HepG2 (cell line): ENCODE data around the gene ERBB4. TPM values are rescaled to one million over a fixed set of nuclear protein-coding genes. Genes with fewer than 3 reads are reported as not detected.

ENCODE experiments used
- ATAC-seq: fragments of 200-7000 bp; cut with Tn5 transposase; 3 replicates; pipeline ENCODE4 v1.9.1; 2020; ENCODE audit warnings: mild to moderate bottlenecking, moderate library complexity
- BruUV-seq: library from RNA; stranded (reverse); fragments of 400-500 nt; replicated peaks from 2 replicates; lab custom pipeline; 2021; lab: Mats Ljungman, UMichigan
- CTCF ChIA-PET: fragments of 300-600 bp; formaldehyde crosslinking; extraction: SDS; loops from one replicate; lab custom pipeline; 2021; ENCODE audit warnings: low total read pairs, inconsistent platforms, low intra/inter-chr PET ratio; lab: Yijun Ruan, JAX
- POLR2A ChIA-PET: fragments of 350-600 bp; sonication (Branson Sonifier 250); formaldehyde crosslinking; loops from one replicate; lab custom pipeline; 2020; ENCODE audit warnings: antibody characterized with exemption, inconsistent platforms; lab: Yijun Ruan, JAX
- DNase-seq: peaks from one replicate; pipeline ENCODE4 v3.0.0-alpha.2; 2015; ENCODE audit warnings: low spot score
- FAIRE-seq: peaks from 3 replicates; lab custom pipeline; 2011; peaks lifted over from hg19 to GRCh38; lab: Jason Lieb, UNC
- H2AFZ ChIP-seq: one replicate; pipeline ENCODE4 v1.6.1; 2011; ENCODE audit warnings: low read length, inconsistent platforms
- H3K27ac ChIP-seq: fragments of 300-600 bp; 3 replicates; pipeline ENCODE4 v1.8.0; 2011; ENCODE audit warnings: mixed run types, mild to moderate bottlenecking, mixed read lengths, low read length, inconsistent platforms; ENCODE audit not compliant: insufficient read depth; ENCODE audit errors: extremely low read length
- H3K27me3 ChIP-seq, 2 experiments: fragments of 200-600 bp in 1 of 2; 2 replicates in 1 of 2; 3 replicates in 1 of 2; pipeline versions ENCODE4 v1.6.0 to v1.8.0; 2011; ENCODE audit warnings: low read length in 2 of 2, mild to moderate bottlenecking in 2 of 2, moderate library complexity in 2 of 2, inconsistent platforms in 1 of 2; ENCODE audit not compliant: insufficient read depth in 2 of 2, control insufficient read depth in 1 of 2
- H3K36me3 ChIP-seq, 2 experiments: fragments of 200-600 bp in 1 of 2; replicated peaks in 1 of 2; 2 replicates in 1 of 2; 3 replicates in 1 of 2; pipeline versions ENCODE4 v1.5.1 to v1.8.0; 2011; ENCODE audit warnings: low read length in 2 of 2, inconsistent platforms in 1 of 2; ENCODE audit not compliant: insufficient read depth in 2 of 2, control insufficient read depth in 1 of 2
- H3K4me1 ChIP-seq: 2 replicates; pipeline ENCODE4 v1.5.1; 2012; ENCODE audit warnings: low read length, inconsistent platforms; ENCODE audit not compliant: insufficient read depth
- H3K4me2 ChIP-seq: 2 replicates; pipeline ENCODE4 v1.6.0; 2011; ENCODE audit warnings: low read depth, low read length, inconsistent platforms
- H3K4me3 ChIP-seq, 3 experiments: fragments of 200-600 bp in 1 of 3; sonication (generic), shearing (Covaris generic) in 1 of 3; replicated peaks in 1 of 3; 2 replicates each; pipeline ENCODE4 v1.5.1; 2011 to 2016; ENCODE audit warnings: low read length in 3 of 3, inconsistent platforms in 2 of 3, low read depth in 2 of 3, mild to moderate bottlenecking in 2 of 3, control low read depth in 1 of 3, mixed read lengths in 1 of 3; ENCODE audit not compliant: insufficient read depth in 1 of 3
- H3K79me2 ChIP-seq: one replicate; pipeline ENCODE4 v1.6.1; 2011; ENCODE audit warnings: low read length, inconsistent platforms; ENCODE audit not compliant: insufficient read depth
- H3K9ac ChIP-seq: 2 replicates; pipeline ENCODE4 v1.6.0; 2011; ENCODE audit warnings: mild to moderate bottlenecking, low read depth, low read length, inconsistent platforms; ENCODE audit not compliant: insufficient read depth
- H3K9me3 ChIP-seq: 2 replicates; pipeline ENCODE4 v1.5.1; 2012; ENCODE audit warnings: mild to moderate bottlenecking, low read length
- H4K20me1 ChIP-seq: 2 replicates; pipeline ENCODE4 v1.6.0; 2011; ENCODE audit warnings: inconsistent platforms, mild to moderate bottlenecking, low read length, moderate library complexity; ENCODE audit not compliant: insufficient read depth
- BRD4 ChIP-seq: sonication (generic); formaldehyde crosslinking; IDR thresholded peaks from 2 replicates; pipeline ENCODE4 v1.4.0; 2020; ENCODE audit warnings: missing genetic modification reagents
- DMAP1 ChIP-seq: IDR thresholded peaks from 2 replicates; pipeline ENCODE4 v1.6.1; 2016
- KLF6 ChIP-seq: IDR thresholded peaks from 2 replicates; pipeline ENCODE4 v1.8.0; 2016; ENCODE audit warnings: missing biosample characterization, missing genetic modification reagents
- NFE2L1 ChIP-seq: sonication (generic); formaldehyde crosslinking; IDR thresholded peaks from 2 replicates; pipeline ENCODE4 v1.4.0; 2020; ENCODE audit warnings: missing genetic modification reagents, mild to moderate bottlenecking, borderline replicate concordance
- NR2F1 ChIP-seq, 2 experiments: fragments of 450-650 bp in 1 of 2; formaldehyde crosslinking in 1 of 2; IDR thresholded peaks; 2 replicates each; pipeline versions ENCODE4 v1.5.0 to v1.6.1; 2016 to 2020; ENCODE audit warnings: mild to moderate bottlenecking in 1 of 2, missing compliant biosample characterization in 1 of 2, missing genetic modification reagents in 1 of 2, moderate library complexity in 1 of 2
- RBM39 ChIP-seq: fragments of 200-400 bp; formaldehyde crosslinking; IDR thresholded peaks from one replicate; pipeline ENCODE4 v1.6.1; 2018; ENCODE audit warnings: antibody characterized with exemption, mild to moderate bottlenecking, low read depth, low read length; ENCODE audit not compliant: poor library complexity, severe bottlenecking
- SAP130 ChIP-seq: IDR thresholded peaks from 2 replicates; pipeline ENCODE4 v1.6.1; 2016; ENCODE audit warnings: low read depth
- TSC22D2 ChIP-seq: sonication (generic); formaldehyde crosslinking; IDR thresholded peaks from 2 replicates; pipeline ENCODE4 v1.5.1; 2020; ENCODE audit warnings: missing genetic modification reagents, mild to moderate bottlenecking, borderline replicate concordance
- ZKSCAN1 ChIP-seq: fragments of 150-350 bp; IDR thresholded peaks from 2 replicates; pipeline ENCODE4 v1.6.1; 2014; ENCODE audit warnings: low read length
- ZNF432 ChIP-seq: sonication (generic); formaldehyde crosslinking; IDR thresholded peaks from 2 replicates; pipeline ENCODE4 v1.5.0; 2020; ENCODE audit warnings: missing genetic modification reagents, mild to moderate bottlenecking, borderline replicate concordance
- ZNF777 ChIP-seq: sonication (generic); formaldehyde crosslinking; IDR thresholded peaks from 2 replicates; pipeline ENCODE4 v1.4.0; 2020; ENCODE audit warnings: missing genetic modification reagents
- WGBS: methylation state at CpG from one replicate; pipeline ENCODE4 v1.1.6; 2017; ENCODE audit warnings: low lambda C conversion rate; 5-methylcytosine and 5-hydroxymethylcytosine counted together
- in situ Hi-C: cut with HindIII; loops from 2 replicates; pipeline ENCODE4 v1.10.0; 2017; ENCODE audit warnings: low pct_unique_long_range_greater_than_20kb; ENCODE audit not compliant: extremely low pct_ligation_motif_present
- intact Hi-C: fragments of 100-400 bp; cut with micrococcal nuclease; formaldehyde crosslinking; loops from one replicate; pipeline ENCODE4 v1.10.0; 2022; ENCODE audit not compliant: unreplicated experiment
- polyA plus RNA-seq, 8 experiments: library from polyadenylated mRNA; depleted of rRNA in 3 of 8; stranded (reverse) in 7 of 8; unstranded in 1 of 8; fragments of >200 nt; fragmentation: Illumina TruSeq in 4 of 8; extraction: Trizol in 4 of 8; gene quantifications; 2 replicates each; pipeline versions ENCODE4 v1.2.1 to v1.2.3, GENCODE V29; 2011 to 2016; ENCODE audit warnings: low read depth in 4 of 8, missing spikeins in 1 of 8, mixed read lengths in 1 of 8; ENCODE audit not compliant: insufficient read depth in 1 of 8
- total RNA-seq, 5 experiments: library from RNA; depleted of rRNA; stranded (reverse); fragments of >200 nt; fragmentation: Illumina TruSeq; extraction: Trizol; gene quantifications; 2 replicates each; pipeline ENCODE4 v1.2.3, GENCODE V29; 2016; ENCODE audit warnings: low read depth in 1 of 5
- TF ChIP-seq, protein P1 (sequence below): sonication (generic); formaldehyde crosslinking; IDR thresholded peaks from 2 replicates; pipeline ENCODE4 v1.4.0; 2020; ENCODE audit warnings: missing genetic modification reagents, borderline replicate concordance
- TF ChIP-seq, protein P2 (sequence below): sonication (generic); formaldehyde crosslinking; IDR thresholded peaks from 2 replicates; pipeline ENCODE4 v1.4.0; 2020; ENCODE audit warnings: mild to moderate bottlenecking, missing genetic modification reagents
- TF ChIP-seq, protein P3 (sequence below): sonication (generic); formaldehyde crosslinking; IDR thresholded peaks from 2 replicates; pipeline ENCODE4 v1.5.0; 2020; ENCODE audit warnings: missing genetic modification reagents

Gene ERBB4
- total and polyA plus RNA-seq, 2 of the 13 experiments (the other 11 are each of a cell fraction or from before 2014, with no cell fraction given), result not detected

DNA sequence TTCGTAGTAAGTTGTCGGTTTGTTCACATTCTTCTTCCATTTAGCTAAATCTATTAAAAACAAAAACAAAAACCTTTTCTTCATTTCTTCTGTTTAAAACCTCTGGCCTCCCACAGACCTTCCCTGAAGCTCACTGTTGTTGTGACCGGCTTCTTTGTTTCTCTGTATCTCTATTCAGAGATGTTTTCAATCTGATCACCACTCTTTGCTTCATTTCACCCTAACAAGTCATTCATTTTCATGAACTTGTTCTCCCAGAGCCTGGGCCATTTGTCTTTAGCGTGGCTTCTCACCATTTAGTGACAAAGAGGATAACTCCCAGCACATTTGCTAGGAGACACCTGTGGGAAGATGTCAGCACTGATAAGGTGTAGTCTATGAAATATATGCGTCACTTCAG lies 794.2 kb downstream of the ERBB4 start:
- ATAC-seq (no peak), DNase-seq (no peak), FAIRE-seq (no peak)
- intact Hi-C loops (loop anchor here (2.0 to 10.0 kb wide), 2 partner anchors 260 to 404 kb away; no protein-coding TSS in a partner anchor), in situ Hi-C loops (no loop called here)
- Histone ChIP-seq H3K27me3 (no peaks in the 10 kb centered on the region), H3K27ac (no peak overlapping the region), H4K20me1 (no peaks in the 10 kb centered on the region), H3K79me2 (no peaks in the 10 kb centered on the region), H3K9ac (no peak overlapping the region), H2AFZ (no peak overlapping the region), H3K36me3 (no peaks in the 10 kb centered on the region), H3K9me3 (no peaks in the 10 kb centered on the region), H3K4me3 (no peak overlapping the region), H3K4me1 (no peaks in the 10 kb centered on the region), H3K4me2 (no peak overlapping the region)
- CTCF ChIA-PET, result interaction anchor here (1.5 to 2.8 kb wide), 2 partner anchors 820 to 824 kb away, joined by 3 to 34 read pairs; no protein-coding TSS in a partner anchor
- WGBS, result 10% methylated on average over 5 of the region's 5 CpGs
- POLR2A ChIA-PET, result no interaction called here
- no peak for TF ChIP-seq ZKSCAN1
- TF ChIP-seq ZNF432 (CRISPR knock-in tag), result no peak
- TF ChIP-seq BRD4, result no peak
- no peak for TF ChIP-seq KLF6 (CRISPR knock-in tag)
- no TSS peak for BruUV-seq

DNA sequence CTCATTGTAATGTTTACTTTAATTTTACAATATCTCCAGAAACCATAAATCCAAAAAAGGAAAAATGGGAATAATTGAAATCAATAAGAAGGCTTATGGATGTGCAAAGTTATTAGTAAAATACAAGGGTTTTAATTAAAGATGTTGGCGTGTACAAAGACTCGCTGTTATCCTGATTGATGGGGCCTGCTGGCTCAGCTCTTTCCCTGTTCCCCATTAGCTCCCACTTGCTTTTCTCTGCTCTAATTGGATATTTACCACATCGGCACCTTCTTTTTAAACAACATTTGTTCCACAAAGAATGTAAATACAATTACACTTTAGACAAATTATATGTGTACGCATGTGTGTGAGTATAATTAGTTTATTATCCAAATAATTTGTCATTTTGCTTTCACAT lies 796.6 kb downstream of the ERBB4 start:
- Histone ChIP-seq H3K9me3 (no peaks in the 10 kb centered on the region), H3K27me3 (no peaks in the 10 kb centered on the region), H3K27ac (no peak overlapping the region), H3K4me3 (no peak overlapping the region), H3K9ac (no peak overlapping the region), H3K4me2 (no peak overlapping the region), H3K36me3 (no peaks in the 10 kb centered on the region), H4K20me1 (no peaks in the 10 kb centered on the region), H3K4me1 (no peaks in the 10 kb centered on the region), H3K79me2 (no peaks in the 10 kb centered on the region), H2AFZ (no peak overlapping the region)
- intact Hi-C loops, result loop anchor here (10.0 kb wide), 1 partner anchor 263 kb away; no protein-coding TSS in a partner anchor
- WGBS, result 4% methylated on average over 4 of the region's 4 CpGs
- DNase-seq, result no peak
- in situ Hi-C loops, result no loop called here
- ChIA-PET CTCF (no interaction called here), POLR2A (no interaction called here)
- FAIRE-seq, result no peak
- BruUV-seq, result no TSS peak
- no peak for ATAC-seq
- TF ChIP-seq, protein P1, sequence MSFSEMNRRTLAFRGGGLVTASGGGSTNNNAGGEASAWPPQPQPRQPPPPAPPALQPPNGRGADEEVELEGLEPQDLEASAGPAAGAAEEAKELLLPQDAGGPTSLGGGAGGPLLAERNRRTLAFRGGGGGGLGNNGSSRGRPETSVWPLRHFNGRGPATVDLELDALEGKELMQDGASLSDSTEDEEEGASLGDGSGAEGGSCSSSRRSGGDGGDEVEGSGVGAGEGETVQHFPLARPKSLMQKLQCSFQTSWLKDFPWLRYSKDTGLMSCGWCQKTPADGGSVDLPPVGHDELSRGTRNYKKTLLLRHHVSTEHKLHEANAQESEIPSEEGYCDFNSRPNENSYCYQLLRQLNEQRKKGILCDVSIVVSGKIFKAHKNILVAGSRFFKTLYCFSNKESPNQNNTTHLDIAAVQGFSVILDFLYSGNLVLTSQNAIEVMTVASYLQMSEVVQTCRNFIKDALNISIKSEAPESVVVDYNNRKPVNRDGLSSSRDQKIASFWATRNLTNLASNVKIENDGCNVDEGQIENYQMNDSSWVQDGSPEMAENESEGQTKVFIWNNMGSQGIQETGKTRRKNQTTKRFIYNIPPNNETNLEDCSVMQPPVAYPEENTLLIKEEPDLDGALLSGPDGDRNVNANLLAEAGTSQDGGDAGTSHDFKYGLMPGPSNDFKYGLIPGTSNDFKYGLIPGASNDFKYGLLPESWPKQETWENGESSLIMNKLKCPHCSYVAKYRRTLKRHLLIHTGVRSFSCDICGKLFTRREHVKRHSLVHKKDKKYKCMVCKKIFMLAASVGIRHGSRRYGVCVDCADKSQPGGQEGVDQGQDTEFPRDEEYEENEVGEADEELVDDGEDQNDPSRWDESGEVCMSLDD (CRISPR knock-in tag), result no peak
- TF ChIP-seq BRD4 (no peak), DMAP1 (no peak), SAP130 (CRISPR knock-in tag) (no peak), NFE2L1 (CRISPR knock-in tag) (no peak), NR2F1 (CRISPR knock-in tag; IDR thresholded peaks at IDR 0.05) (no peak), ZNF777 (CRISPR knock-in tag) (no peak), TSC22D2 (CRISPR knock-in tag) (no peak), RBM39 (no peak)
- TF ChIP-seq, protein P2, sequence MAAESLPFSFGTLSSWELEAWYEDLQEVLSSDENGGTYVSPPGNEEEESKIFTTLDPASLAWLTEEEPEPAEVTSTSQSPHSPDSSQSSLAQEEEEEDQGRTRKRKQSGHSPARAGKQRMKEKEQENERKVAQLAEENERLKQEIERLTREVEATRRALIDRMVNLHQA (CRISPR knock-in tag), result no peak
- TF ChIP-seq, protein P3, sequence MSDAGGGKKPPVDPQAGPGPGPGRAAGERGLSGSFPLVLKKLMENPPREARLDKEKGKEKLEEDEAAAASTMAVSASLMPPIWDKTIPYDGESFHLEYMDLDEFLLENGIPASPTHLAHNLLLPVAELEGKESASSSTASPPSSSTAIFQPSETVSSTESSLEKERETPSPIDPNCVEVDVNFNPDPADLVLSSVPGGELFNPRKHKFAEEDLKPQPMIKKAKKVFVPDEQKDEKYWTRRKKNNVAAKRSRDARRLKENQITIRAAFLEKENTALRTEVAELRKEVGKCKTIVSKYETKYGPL, result no peak
